HG02798 (cell line): Measurements from ENCODE around the gene CHRNA7.

Source experiments
- ATAC-seq: cut with Tn5 transposase; IDR thresholded peaks from one replicate; pipeline ENCODE4 v1.9.1; 2021; ENCODE audit warnings: mild to moderate bottlenecking; ENCODE audit not compliant: unreplicated experiment, poor library complexity

Gene CHRNA7

GRCh38 chr15:32060706-32061105 lies 30.4 kb downstream of the CHRNA7 start:
- no peak for ATAC-seq

GRCh38 chr15:32067115-32067514 lies 36.8 kb downstream of the CHRNA7 start:
- ATAC-seq = no peak

- ATAC-seq = no peak
Measured at GRCh38 chr15:32089851-32090359, 59.6 kb downstream of the CHRNA7 start.

GRCh38 chr15:32091505-32092380 lies 61.4 kb downstream of the CHRNA7 start:
- ATAC-seq = no peak

DNA sequence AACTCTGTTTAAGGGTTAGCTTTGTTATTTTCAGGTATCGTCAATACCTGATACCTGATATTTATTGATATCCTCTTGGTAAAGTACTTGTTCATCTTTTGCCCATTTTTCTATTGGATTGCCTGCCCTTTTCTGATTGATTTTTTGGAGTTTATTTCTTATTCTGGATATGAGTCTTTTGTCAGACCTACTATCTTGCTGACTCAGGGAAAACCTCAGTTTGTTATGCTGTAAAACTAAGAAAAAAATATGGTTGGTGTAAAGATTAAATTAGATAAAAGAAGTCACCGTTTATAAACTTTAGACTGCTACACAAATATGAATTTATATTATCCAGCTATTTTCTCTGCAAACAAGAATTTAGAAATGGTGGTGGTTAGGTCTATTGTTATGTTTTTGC lies 65.9 kb downstream of the CHRNA7 start:
- no peak for ATAC-seq

GRCh38 chr15:32096916-32097617 lies 66.8 kb downstream of the CHRNA7 start:
- ATAC-seq = no peak

DNA sequence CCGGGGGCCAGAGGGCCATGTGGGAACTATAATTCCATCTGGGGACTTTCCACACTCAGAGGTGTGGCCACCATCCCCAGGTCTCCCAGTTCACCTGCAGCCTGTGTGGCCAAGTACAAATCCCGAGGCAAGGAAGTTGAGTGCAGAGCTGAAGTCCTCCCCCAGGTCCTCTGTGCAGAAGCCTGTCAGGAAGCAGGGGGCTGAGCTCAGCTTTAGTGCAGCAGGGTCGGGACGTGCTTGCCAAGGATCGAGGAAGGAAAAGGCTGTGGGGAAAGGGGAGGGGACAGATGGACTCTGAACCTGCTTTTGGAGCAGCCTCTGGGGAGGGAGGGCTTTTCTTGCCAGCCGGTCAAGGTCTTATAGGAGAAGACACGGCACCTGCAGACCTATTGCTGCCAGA lies 67.7 kb downstream of the CHRNA7 start:
- no peak for ATAC-seq

DNA sequence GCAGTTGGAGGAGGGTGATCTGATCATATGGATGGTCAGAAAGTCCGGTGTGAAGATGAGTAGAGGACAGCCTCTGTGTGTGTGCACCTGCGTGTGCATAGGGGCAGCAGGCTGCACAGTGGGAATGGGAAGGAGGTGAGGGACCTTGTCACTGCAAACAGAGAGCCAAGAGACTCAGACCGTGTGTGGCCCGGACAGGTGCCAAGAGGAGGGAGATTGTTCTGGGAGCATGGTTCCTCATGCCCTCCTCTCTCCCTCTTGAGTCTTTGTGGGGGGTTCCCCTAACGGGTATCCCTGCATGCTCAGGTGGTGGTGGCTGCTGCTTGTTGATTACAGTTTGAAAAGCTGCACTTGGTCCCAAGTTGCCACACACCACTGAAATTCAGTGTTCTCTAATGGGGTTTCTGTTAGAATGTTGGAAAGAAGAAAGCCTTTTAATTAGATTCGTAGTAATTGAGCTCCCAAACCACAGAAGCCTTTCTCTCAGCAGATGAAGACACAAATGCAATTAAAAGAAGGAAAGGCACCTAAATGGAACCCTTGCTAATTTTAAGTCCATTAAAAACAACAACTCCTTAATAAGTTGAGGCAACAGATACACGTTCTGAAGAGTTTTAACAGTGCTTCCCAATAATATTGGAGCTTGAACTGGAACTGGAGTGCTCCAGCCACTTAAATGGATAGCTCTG lies 68.9 kb downstream of the CHRNA7 start:
- ATAC-seq = no peak

DNA sequence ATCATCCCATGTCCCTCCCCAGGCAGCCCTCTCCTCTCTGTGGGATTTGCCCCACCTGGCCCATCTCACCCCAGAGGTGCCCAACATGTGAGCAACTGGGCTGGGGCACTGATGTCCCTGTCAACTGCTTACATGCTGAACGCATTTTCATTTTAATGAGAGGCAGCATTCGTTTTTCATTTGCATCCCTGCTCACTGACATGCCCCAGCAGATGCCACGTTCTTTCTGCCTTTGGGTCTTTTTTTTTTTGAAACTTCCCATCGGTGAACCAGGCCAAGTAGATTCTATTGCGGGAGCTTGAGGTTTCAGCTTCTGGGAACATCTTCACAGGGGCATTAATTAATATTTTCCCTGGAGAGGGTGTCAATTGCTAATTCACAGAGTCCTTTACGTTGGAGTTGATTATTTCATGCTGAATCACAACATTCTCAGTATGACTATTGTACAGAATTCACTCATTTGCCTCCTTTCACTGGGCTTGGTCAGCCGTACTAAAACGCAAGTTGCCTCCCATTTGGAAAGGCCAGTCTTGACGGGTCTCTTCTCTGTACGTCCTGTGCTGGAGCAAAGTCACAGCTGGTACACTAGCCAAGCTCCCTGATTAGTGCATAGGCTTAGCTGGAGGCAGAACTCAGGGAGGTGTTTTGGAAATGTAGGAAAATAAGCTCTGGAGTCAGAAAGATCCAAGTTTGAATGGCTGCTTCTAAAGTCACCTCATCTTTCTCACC lies 69.8 kb downstream of the CHRNA7 start:
- ATAC-seq = no peak

- no peak for ATAC-seq
Measured at GRCh38 chr15:32104061-32104995, 74.0 kb downstream of the CHRNA7 start.

GRCh38 chr15:32105258-32106241 lies 75.2 kb downstream of the CHRNA7 start:
- no peak for ATAC-seq

- no peak for ATAC-seq
Measured at GRCh38 chr15:32106401-32107381, 76.4 kb downstream of the CHRNA7 start.

DNA sequence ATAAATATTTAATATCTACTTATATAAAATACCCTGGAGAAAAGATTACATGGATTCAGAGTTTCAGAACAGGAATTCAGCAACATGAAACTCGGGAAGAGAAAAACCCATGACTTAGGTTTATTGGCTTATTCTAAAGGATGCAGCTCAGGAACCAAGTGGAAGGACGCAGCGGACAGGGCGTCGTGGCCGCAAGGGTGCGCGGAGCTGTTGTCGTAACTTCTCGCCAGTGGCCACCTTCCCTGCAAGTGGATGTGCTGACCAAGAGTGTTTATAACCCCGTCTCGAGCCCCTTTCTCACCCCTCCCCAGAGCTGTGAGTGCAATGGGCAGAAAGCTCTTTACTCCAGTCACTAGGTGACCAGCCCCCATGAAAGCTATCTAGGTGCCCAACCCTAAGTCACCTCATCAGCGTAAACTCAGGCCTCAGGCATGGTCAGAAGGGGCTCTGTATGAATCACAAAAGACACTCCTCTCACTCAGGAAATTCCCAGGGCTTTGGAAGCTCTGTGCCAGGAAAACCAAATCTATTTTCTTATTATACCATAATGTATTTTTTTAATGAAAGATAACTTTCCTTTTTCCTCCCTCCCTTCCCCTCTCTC lies 77.3 kb downstream of the CHRNA7 start:
- ATAC-seq = no peak

DNA sequence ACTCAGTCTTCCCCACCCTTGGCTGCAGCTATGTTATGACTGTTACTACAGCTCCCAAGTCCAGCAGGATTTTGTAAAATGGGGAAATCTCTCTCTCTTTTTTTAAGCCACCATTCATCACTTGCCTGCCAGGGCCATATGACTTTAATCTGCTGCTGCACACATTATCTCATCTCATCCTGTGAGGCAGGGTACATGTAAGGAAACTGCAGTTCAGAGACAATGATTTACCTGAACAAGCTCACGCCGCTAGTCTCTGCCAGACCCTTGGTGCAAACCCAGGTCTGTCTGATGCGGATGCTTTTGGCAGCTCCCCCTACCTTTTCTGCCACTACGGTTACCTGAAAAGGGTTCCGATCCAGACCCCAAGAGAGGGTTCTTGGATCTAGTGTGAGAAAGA lies 78.3 kb downstream of the CHRNA7 start:
- no peak for ATAC-seq

DNA sequence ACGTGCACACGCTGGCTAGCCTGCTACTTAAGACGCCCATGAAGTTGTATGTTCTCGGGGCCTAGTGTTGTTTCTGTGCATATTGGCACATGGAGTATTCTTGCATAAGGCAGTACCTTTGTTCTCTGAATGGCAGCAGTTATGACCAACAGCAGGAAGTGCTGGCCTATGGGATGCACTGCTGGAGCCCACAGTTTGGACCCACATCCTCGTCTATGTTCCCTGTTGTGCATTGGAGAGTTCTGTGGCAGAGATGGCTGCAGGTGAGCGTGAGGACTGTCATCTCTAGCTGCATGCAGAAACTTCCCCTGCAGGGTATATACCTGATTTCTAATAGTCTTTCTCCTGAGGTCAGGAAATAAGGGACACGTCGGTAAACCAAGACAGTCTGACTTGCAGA lies 81.8 kb downstream of the CHRNA7 start:
- no peak for ATAC-seq

DNA sequence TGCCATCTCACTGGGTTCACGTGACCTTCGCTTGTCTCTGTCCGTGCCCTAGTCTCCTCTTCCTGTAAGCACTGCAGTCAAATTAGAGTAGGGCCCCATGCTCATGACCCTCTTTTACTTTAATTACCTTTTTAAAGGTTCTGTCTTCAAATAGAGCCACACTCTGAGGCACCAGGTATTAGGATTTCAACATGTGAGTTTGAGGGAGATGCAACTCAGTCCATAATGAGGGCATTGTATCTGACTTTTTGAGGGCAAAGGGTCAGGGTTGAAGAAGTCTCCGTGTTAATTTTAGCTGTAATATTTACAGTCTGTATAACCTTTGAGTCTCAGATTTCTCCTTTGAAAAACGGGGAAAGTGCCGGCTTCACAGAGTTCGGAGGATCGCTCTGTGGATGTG lies 82.9 kb downstream of the CHRNA7 start:
- ATAC-seq = no peak

DNA sequence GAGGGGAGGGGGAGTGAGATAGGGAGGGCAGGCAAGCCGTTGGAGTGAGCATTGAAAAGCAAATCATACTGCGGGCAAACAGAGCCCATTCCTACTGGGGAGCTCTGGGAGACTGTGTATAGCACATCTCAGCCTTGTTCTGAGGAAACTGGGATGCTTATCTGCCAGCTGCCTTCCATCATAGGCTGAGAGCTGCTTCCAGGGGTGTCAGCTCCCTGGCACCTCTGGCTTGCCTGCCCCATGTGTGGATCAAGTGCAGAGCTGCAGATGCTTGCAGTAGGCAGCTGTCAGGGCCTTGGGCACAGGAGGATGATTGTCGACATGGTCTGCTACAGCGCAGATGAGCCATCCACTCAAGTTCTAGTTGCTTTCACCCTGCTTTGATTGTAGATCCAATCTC lies 86.8 kb downstream of the CHRNA7 start:
- no peak for ATAC-seq
